OCI-LY1 (cell line): ENCODE measurements around the gene PJVK.

Source experiments
- H2AFZ ChIP-seq: fragments of 200-600 bp; sonication (generic), shearing (Covaris generic); 2 replicates; pipeline ENCODE4 v1.6.0; 2014; ENCODE audit warnings: antibody characterized with exemption, mild to moderate bottlenecking, low read length
- H3F3A ChIP-seq: fragments of 200-600 bp; sonication (generic), shearing (Covaris generic); 2 replicates; pipeline ENCODE4 v1.6.0; 2014; ENCODE audit warnings: mild to moderate bottlenecking, antibody characterized with exemption, low read length, moderate library complexity; ENCODE audit not compliant: insufficient read depth
- H3K27ac ChIP-seq: fragments of 200-600 bp; sonication (generic); 2 replicates; pipeline ENCODE4 v1.5.1; 2014; ENCODE audit warnings: low read length, mixed run types, mild to moderate bottlenecking, low read depth; ENCODE audit not compliant: poor library complexity, severe bottlenecking
- H3K27me3 ChIP-seq: fragments of 200-600 bp; sonication (generic); 2 replicates; pipeline ENCODE4 v1.6.0; 2014; ENCODE audit warnings: antibody characterized with exemption, mild to moderate bottlenecking, low read length, moderate library complexity; ENCODE audit not compliant: insufficient read depth
- H3K36me3 ChIP-seq: fragments of 200-600 bp; sonication (generic); 2 replicates; pipeline ENCODE4 v1.6.1; 2014; ENCODE audit warnings: mild to moderate bottlenecking, antibody characterized with exemption, low read length, moderate library complexity, mixed read lengths; ENCODE audit not compliant: insufficient read depth
- H3K4me1 ChIP-seq: fragments of 200-600 bp; sonication (generic); 2 replicates; pipeline ENCODE4 v1.5.1; 2014; ENCODE audit warnings: mild to moderate bottlenecking, low read length, moderate library complexity; ENCODE audit not compliant: insufficient read depth, severe bottlenecking
- H3K4me2 ChIP-seq: fragments of 200-600 bp; sonication (generic), shearing (Covaris generic); 2 replicates; pipeline ENCODE4 v1.6.1; 2014; ENCODE audit warnings: low read length
- H3K4me3 ChIP-seq: fragments of 200-600 bp; sonication (generic); 2 replicates; pipeline ENCODE4 v1.5.1; 2014; ENCODE audit warnings: low read length, low read depth, mild to moderate bottlenecking, mixed read lengths; ENCODE audit not compliant: poor library complexity, severe bottlenecking
- H3K79me2 ChIP-seq: fragments of 200-600 bp; shearing (Covaris generic); 2 replicates; pipeline ENCODE4 v1.6.1; 2016; ENCODE audit warnings: mixed run types, low read length, mixed read lengths; ENCODE audit not compliant: insufficient read depth
- H3K9ac ChIP-seq: fragments of 200-600 bp; sonication (generic), shearing (Covaris generic); 2 replicates; pipeline ENCODE4 v1.6.1; 2014; ENCODE audit warnings: mild to moderate bottlenecking, low read length, mixed read lengths
- H3K9me2 ChIP-seq: fragments of 200-600 bp; sonication (generic), shearing (Covaris generic); 2 replicates; pipeline ENCODE4 v1.6.1; 2014; ENCODE audit warnings: low read depth, mild to moderate bottlenecking, low read length, mixed read lengths
- H3K9me3 ChIP-seq: fragments of 200-600 bp; shearing (Covaris generic); 2 replicates; pipeline ENCODE4 v1.6.1; 2014; ENCODE audit warnings: low read length, mixed read lengths
- H4K20me1 ChIP-seq: fragments of 200-600 bp; sonication (generic), shearing (Covaris generic); 2 replicates; pipeline ENCODE4 v1.6.0; 2016; ENCODE audit warnings: mild to moderate bottlenecking, low read length; ENCODE audit not compliant: insufficient read depth
- EZH2 ChIP-seq: fragments of 200-600 bp; sonication (generic), shearing (Covaris generic); IDR thresholded peaks from 2 replicates; pipeline ENCODE4 v1.8.0; 2017; ENCODE audit warnings: borderline replicate concordance, mixed run types, mild to moderate bottlenecking, antibody characterized with exemption, low read length, moderate library complexity, mixed read lengths
- TF ChIP-seq, protein P1 (sequence below): fragments of 200-600 bp; sonication (generic), shearing (Covaris generic); IDR thresholded peaks from 2 replicates; pipeline ENCODE4 v1.5.1; 2017; ENCODE audit warnings: mild to moderate bottlenecking, antibody characterized with exemption, low read length, moderate library complexity, mixed read lengths

PJVK gene

DNA sequence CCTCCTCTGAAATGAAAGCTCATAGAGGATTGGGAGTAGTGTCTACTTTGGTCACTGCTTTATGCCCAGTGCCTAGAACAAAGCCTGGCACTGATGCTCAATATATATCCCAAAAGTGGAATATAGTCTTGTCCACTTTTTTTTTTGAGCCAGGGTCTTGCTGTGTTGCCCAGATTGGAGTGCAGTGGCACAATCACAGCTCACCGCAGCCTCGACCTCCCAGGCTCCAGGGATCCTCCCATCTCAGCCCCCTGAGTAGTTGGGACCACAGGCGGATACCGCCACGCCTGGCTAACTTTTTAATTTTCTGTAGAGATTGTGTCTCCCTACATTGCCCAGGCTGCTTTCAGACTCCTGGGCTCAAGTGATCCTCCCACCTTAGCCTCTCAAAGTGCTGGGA is 23.4 kb downstream of the PJVK start:
- H3K9me2 ChIP-seq: no peaks in the 10 kb centered on the region
- no peak overlapping the region for H3K9ac ChIP-seq
- H3K4me2 ChIP-seq: no peak overlapping the region
- peaks cover under 1% of the 10 kb centered on the region; the same call in 1 of the 2 replicates for H3K36me3 ChIP-seq
- no peak overlapping the region for H2AFZ ChIP-seq
- H3K4me1 ChIP-seq: peaks cover 13% of the 10 kb centered on the region
- H3F3A ChIP-seq: no peaks in the 10 kb centered on the region
- no peak overlapping the region for H3K4me3 ChIP-seq
- no peaks in the 10 kb centered on the region for H4K20me1 ChIP-seq
- no peaks in the 10 kb centered on the region for H3K27me3 ChIP-seq
- peaks cover 7% of the 10 kb centered on the region; the same call in 1 of the 2 replicates for H3K79me2 ChIP-seq
- H3K9me3 ChIP-seq: no peaks in the 10 kb centered on the region
- H3K27ac ChIP-seq: no peak overlapping the region
- TF ChIP-seq, protein P1, sequence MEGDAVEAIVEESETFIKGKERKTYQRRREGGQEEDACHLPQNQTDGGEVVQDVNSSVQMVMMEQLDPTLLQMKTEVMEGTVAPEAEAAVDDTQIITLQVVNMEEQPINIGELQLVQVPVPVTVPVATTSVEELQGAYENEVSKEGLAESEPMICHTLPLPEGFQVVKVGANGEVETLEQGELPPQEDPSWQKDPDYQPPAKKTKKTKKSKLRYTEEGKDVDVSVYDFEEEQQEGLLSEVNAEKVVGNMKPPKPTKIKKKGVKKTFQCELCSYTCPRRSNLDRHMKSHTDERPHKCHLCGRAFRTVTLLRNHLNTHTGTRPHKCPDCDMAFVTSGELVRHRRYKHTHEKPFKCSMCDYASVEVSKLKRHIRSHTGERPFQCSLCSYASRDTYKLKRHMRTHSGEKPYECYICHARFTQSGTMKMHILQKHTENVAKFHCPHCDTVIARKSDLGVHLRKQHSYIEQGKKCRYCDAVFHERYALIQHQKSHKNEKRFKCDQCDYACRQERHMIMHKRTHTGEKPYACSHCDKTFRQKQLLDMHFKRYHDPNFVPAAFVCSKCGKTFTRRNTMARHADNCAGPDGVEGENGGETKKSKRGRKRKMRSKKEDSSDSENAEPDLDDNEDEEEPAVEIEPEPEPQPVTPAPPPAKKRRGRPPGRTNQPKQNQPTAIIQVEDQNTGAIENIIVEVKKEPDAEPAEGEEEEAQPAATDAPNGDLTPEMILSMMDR: no peak
- no peak for TF ChIP-seq EZH2

DNA sequence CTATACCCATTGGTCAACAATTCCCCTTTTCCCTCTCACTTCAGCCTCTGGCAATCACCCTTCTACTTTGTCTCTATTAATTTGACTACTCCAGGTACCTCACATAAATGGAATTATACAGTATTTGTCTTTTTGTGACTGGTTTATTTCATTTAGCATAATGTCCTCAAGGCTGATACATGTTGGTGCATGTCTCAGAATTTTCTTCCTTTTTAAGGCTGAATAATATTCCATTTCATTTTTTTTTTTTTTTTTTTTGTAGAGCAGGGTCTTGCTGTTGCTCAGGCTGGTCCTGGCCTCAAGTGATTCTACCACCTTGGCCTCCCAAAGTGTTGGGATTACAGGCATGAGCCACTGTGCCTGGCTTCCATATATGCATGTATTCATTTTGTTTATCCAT is 25.3 kb downstream of the PJVK start:
- Histone ChIP-seq H3K9ac (no peak overlapping the region), H3F3A (no peaks in the 10 kb centered on the region), H3K4me2 (no peak overlapping the region), H3K27ac (no peak overlapping the region), H3K9me2 (no peaks in the 10 kb centered on the region), H3K36me3 (no peaks in the 10 kb centered on the region), H3K27me3 (no peaks in the 10 kb centered on the region), H3K79me2 (peaks cover 12% of the 10 kb centered on the region), H3K4me3 (no peak overlapping the region), H3K9me3 (no peaks in the 10 kb centered on the region), H4K20me1 (no peaks in the 10 kb centered on the region), H3K4me1 (peaks cover 21% of the 10 kb centered on the region), H2AFZ (no peak overlapping the region)
- TF ChIP-seq, protein P1: no peak
- no peak for TF ChIP-seq EZH2

DNA sequence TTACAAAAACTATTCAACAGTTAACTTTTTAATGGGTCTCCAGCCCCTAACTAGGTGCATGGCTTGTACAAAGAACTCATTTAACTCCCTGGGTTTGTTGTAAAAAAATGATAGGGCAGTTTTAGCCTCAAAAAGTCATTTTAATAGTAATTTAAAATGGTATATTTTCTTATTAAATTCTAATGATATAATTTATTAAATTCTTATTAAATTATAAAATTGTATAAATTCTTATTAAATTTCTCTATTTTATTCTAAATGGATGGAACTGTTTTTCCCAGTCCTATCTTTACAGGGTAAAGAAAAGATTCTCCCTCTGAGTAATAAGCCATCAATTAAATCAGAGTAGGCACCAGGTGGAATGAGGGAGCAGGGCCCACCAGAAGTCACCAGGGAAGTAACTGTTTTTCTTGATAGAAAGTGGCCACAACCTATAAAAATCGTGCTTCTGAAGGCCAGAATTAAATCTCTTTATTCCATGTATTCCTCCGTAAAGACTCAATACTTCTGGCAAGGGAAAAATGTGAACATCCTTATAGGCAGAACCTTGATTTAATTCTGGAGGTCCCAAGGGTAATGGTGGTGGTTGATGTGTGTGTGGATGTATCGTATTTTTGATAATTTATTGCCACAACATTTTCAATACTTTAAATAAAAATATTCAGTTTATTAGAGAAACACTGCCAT is 26.4 kb downstream of the PJVK start:
- Histone ChIP-seq H3K9me3 (no peaks in the 10 kb centered on the region), H3K4me1 (peaks cover 32% of the 10 kb centered on the region), H3K27ac (peak overlapping the region; percentile 72), H3K4me3 (peak overlapping the region; percentile 89), H2AFZ (peak overlapping the region; percentile 59; the same call in 1 of the 2 replicates), H3K4me2 (peak overlapping the region; percentile 90), H3K36me3 (no peaks in the 10 kb centered on the region), H4K20me1 (no peaks in the 10 kb centered on the region), H3K79me2 (peaks cover 21% of the 10 kb centered on the region), H3F3A (no peaks in the 10 kb centered on the region), H3K27me3 (no peaks in the 10 kb centered on the region), H3K9me2 (no peaks in the 10 kb centered on the region), H3K9ac (peak overlapping the region; percentile 77)
- TF ChIP-seq, protein P1: no peak
- no peak for TF ChIP-seq EZH2
